AG04450 (cell line): ENCODE results near the gene DYNLL2. TPM values are rescaled to one million over a fixed set of nuclear protein-coding genes. Genes with fewer than 3 reads are reported as not detected.

Experiments
- CTCF ChIA-PET: fragments of 300-600, 350-600 bp; formaldehyde crosslinking; extraction: SDS; loops from one replicate; lab custom pipeline; 2022; ENCODE audit warnings: antibody characterized with exemption, inconsistent platforms; lab: Charles Lee
- POLR2A ChIA-PET: fragments of 350-600 bp; formaldehyde crosslinking; extraction: SDS; loops from one replicate; lab custom pipeline; 2021; ENCODE audit warnings: antibody characterized with exemption, inconsistent platforms; lab: Yijun Ruan, JAX
- DNase-seq: peaks from one replicate; pipeline ENCODE4 v3.0.0-alpha.2; 2011; ENCODE audit warnings: low read depth, low spot score
- H3K27ac ChIP-seq: one replicate; pipeline ENCODE4 v1.5.1; 2012; ENCODE audit warnings: low read depth, low read length, control low read depth
- H3K27me3 ChIP-seq: one replicate; pipeline ENCODE4 v1.6.0; 2012; ENCODE audit warnings: low read length; ENCODE audit not compliant: control insufficient read depth, insufficient read depth
- H3K4me3 ChIP-seq: 2 replicates; pipeline ENCODE4 v1.5.1; 2011; ENCODE audit warnings: mild to moderate bottlenecking, low read depth, low read length, control low read depth
- H3K9me3 ChIP-seq: 2 replicates; pipeline ENCODE4 v1.5.1; 2012; ENCODE audit warnings: low read length; ENCODE audit not compliant: control insufficient read depth, insufficient read depth
- polyA plus RNA-seq: library from polyadenylated mRNA; depleted of rRNA; stranded (reverse); fragments of >200 nt; gene quantifications from 2 replicates; pipeline ENCODE4 v1.2.3, GENCODE V29; 2011
- TF ChIP-seq, protein P1 (sequence below): IDR thresholded peaks from 2 replicates; pipeline ENCODE4 v1.5.1; 2011; ENCODE audit warnings: low read depth, low read length, control low read depth, inconsistent platforms

DYNLL2 gene
- polyA plus RNA-seq, 1 experiment = 18.2 TPM

GRCh38 chr17:58112970-58113631, 29.9 kb downstream of the DYNLL2 start:
- DNase-seq = no peak
- CTCF ChIA-PET = interaction anchor here (0.6 to 3.8 kb wide), 12 partner anchors 25 to 280 kb away, joined by 3 to 36 read pairs (median 4); no protein-coding TSS in a partner anchor
- H3K27me3 ChIP-seq = peaks cover 9% of the 10 kb centered on the region

GRCh38 chr17:58113947-58114346, 30.7 kb downstream of the DYNLL2 start:
- Histone ChIP-seq H3K4me3 (no peak overlapping the region), H3K9me3 (no peaks in the 10 kb centered on the region), H3K27ac (no peak overlapping the region), H3K27me3 (peaks cover 9% of the 10 kb centered on the region)
- TF ChIP-seq, protein P1, sequence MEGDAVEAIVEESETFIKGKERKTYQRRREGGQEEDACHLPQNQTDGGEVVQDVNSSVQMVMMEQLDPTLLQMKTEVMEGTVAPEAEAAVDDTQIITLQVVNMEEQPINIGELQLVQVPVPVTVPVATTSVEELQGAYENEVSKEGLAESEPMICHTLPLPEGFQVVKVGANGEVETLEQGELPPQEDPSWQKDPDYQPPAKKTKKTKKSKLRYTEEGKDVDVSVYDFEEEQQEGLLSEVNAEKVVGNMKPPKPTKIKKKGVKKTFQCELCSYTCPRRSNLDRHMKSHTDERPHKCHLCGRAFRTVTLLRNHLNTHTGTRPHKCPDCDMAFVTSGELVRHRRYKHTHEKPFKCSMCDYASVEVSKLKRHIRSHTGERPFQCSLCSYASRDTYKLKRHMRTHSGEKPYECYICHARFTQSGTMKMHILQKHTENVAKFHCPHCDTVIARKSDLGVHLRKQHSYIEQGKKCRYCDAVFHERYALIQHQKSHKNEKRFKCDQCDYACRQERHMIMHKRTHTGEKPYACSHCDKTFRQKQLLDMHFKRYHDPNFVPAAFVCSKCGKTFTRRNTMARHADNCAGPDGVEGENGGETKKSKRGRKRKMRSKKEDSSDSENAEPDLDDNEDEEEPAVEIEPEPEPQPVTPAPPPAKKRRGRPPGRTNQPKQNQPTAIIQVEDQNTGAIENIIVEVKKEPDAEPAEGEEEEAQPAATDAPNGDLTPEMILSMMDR = no peak
- ChIA-PET POLR2A (no interaction called here), CTCF (interaction anchor here (0.5 to 3.8 kb wide), 7 partner anchors 87 to 281 kb away, joined by 3 to 36 read pairs (median 5); no protein-coding TSS in a partner anchor)
- DNase-seq = no peak

More at GRCh38 chr17:58112970-58113631, 29.9 kb downstream of the DYNLL2 start:
- Histone ChIP-seq H3K27ac (peak overlapping the region; percentile 11), H3K9me3 (no peaks in the 10 kb centered on the region), H3K4me3 (no peak overlapping the region)
- POLR2A ChIA-PET = no interaction called here
- TF ChIP-seq, protein P1 = peak; percentile 96

DNA sequence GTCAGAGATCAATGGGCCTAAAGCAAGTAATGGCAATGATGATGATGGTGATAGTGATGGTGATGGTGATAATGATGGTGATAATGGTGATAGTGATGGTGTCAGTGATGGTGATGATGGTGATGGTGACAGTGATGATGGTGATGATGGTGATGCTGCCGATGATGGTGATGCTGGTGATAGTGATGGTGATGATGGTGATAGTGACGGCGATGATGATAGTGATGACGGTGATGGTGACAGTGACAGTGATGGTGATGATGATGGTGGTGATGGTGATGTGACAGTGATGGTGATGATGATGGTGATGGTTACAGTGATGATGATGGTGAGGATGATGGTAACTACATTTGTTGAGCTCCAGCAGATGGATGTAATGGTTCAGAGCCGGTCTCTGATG, 34.2 kb downstream of the DYNLL2 start:
- DNase-seq = no peak
- H3K9me3 ChIP-seq = no peaks in the 10 kb centered on the region
- peaks cover 9% of the 10 kb centered on the region for H3K27me3 ChIP-seq
- TF ChIP-seq, protein P1 = no peak
- H3K27ac ChIP-seq = no peak overlapping the region
- POLR2A ChIA-PET = no interaction called here
- CTCF ChIA-PET = no interaction called here
- H3K4me3 ChIP-seq = no peak overlapping the region

GRCh38 chr17:58119491-58119890, 36.3 kb downstream of the DYNLL2 start:
- Histone ChIP-seq H3K9me3 (no peaks in the 10 kb centered on the region), H3K27me3 (peaks cover 9% of the 10 kb centered on the region), H3K27ac (no peak overlapping the region), H3K4me3 (no peak overlapping the region)
- ChIA-PET POLR2A (no interaction called here), CTCF (no interaction called here)
- TF ChIP-seq, protein P1 = no peak
- no peak for DNase-seq

GRCh38 chr17:58120195-58120822, 37.1 kb downstream of the DYNLL2 start:
- CTCF ChIA-PET = no interaction called here
- POLR2A ChIA-PET = no interaction called here
- TF ChIP-seq, protein P1 = no peak
- Histone ChIP-seq H3K9me3 (no peaks in the 10 kb centered on the region), H3K27me3 (peaks cover 7% of the 10 kb centered on the region), H3K4me3 (no peak overlapping the region), H3K27ac (no peak overlapping the region)
- DNase-seq = peak; percentile 18
